Left lung (tissue), 10 donors: ENCODE measurements around the gene UBR3. TPM values are rescaled to one million over a fixed set of nuclear protein-coding genes. Genes with fewer than 3 reads are reported as not detected.
"Not testable (repeated sequence)": the region's sequence is repeated elsewhere in the genome, so short reads cannot be mapped to it uniquely, and the experiment has no call there.

Source experiments
- ATAC-seq: fragments of 200-7000 bp; cut with Tn5 transposase; one replicate; pipeline ENCODE4 v1.9.1; 2020; ENCODE audit warnings: moderate library complexity
- DNase-seq, 4 donors: peaks; one replicate each; pipeline ENCODE4 v3.0.0-alpha.2; 2013 to 2020
- H3K27ac ChIP-seq, 2 donors: fragments of 200-600 bp; sonication (generic) in 1 of 2; one replicate each; pipeline versions ENCODE4 v1.5.0 to v1.8.0; 2020 to 2021
- H3K27me3 ChIP-seq, 2 donors: fragments of 200-600 bp; sonication (generic) in 1 of 2; one replicate each; pipeline versions ENCODE4 v1.5.0 to v1.8.0; 2020 to 2021
- H3K36me3 ChIP-seq, 2 donors: fragments of 200-600 bp; sonication (generic) in 1 of 2; one replicate each; pipeline versions ENCODE4 v1.5.0 to v1.8.0; 2020 to 2021
- H3K4me1 ChIP-seq, 2 donors: fragments of 200-600 bp; one replicate each; pipeline ENCODE4 v1.8.0; 2021
- H3K4me3 ChIP-seq, 2 donors: fragments of 200-600 bp; sonication (generic) in 1 of 2; one replicate each; pipeline versions ENCODE4 v1.5.0 to v1.8.0; 2020 to 2021; ENCODE audit warnings: mild to moderate bottlenecking in 1 of 2
- H3K9me3 ChIP-seq, 2 donors: fragments of 200-600 bp; sonication (generic) in 1 of 2; one replicate each; pipeline versions ENCODE4 v1.5.0 to v1.8.0; 2020 to 2021
- intact Hi-C, 2 donors: fragments of 100-400 bp; cut with DNase I; formaldehyde crosslinking; loops; one replicate each; pipeline versions ENCODE4 v1.11.2 to v1.14.2; 2022
- polyA plus RNA-seq, 6 donors: library from polyadenylated mRNA; unstranded; fragments of 120-200 nt; gene quantifications; one replicate each; pipeline ENCODE4 v1.2.1, GENCODE V29; 2013; ENCODE audit not compliant: insufficient read length in 6 of 6
- total RNA-seq, 2 donors: library from RNA; stranded (reverse); fragmentation: NEBNext Ultra II Directional; extraction: Animal tissue kit (Norgen Biotek cat#: 25700); gene quantifications; one replicate each; pipeline ENCODE4 v1.2.1, GENCODE V29; 2021
- TF ChIP-seq, protein P1 (sequence below), 2 donors: fragments of 200-600 bp; sonication (generic) in 1 of 2; IDR thresholded peaks; one replicate each; pipeline versions ENCODE4 v1.5.0 to v1.8.0; 2021; ENCODE audit warnings: antibody characterized with exemption in 2 of 2
- donor health status: DM: no; HTN: yes; CAD: no.
- donor health status: DM: no; HTN: no; CAD: no.

UBR3 gene
- total and polyA plus RNA-seq, 8 donors, result 33.2 to 48.0 (median 40.7) TPM

DNA sequence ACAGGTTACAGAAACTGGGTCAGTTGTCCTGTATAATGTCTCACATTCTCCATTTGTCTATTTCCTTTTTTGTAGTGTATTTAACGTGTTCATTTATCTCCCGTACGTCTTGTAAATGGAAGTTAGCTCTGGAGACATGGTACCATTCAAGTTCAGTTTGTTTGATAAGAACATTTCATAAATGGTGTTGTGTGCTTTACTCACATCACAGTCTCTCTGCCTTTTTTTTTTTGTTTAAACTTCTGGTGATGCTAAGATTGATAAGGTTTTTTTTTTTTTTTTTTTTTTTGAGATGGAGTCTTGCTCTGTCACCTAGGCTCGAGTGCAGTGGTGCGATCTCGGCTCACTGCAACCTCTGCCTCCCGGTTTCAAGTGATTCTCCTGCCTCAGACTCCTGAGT lies 41.7 kb downstream of the UBR3 start:
- no peak overlapping the region for H3K4me3 ChIP-seq
- no peaks in the 10 kb centered on the region for H3K4me1 ChIP-seq
- no peaks in the 10 kb centered on the region for H3K36me3 ChIP-seq
- H3K27me3 ChIP-seq, result no peaks in the 10 kb centered on the region
- DNase-seq (no peak), ATAC-seq (no peak)
- TF ChIP-seq, protein P1, sequence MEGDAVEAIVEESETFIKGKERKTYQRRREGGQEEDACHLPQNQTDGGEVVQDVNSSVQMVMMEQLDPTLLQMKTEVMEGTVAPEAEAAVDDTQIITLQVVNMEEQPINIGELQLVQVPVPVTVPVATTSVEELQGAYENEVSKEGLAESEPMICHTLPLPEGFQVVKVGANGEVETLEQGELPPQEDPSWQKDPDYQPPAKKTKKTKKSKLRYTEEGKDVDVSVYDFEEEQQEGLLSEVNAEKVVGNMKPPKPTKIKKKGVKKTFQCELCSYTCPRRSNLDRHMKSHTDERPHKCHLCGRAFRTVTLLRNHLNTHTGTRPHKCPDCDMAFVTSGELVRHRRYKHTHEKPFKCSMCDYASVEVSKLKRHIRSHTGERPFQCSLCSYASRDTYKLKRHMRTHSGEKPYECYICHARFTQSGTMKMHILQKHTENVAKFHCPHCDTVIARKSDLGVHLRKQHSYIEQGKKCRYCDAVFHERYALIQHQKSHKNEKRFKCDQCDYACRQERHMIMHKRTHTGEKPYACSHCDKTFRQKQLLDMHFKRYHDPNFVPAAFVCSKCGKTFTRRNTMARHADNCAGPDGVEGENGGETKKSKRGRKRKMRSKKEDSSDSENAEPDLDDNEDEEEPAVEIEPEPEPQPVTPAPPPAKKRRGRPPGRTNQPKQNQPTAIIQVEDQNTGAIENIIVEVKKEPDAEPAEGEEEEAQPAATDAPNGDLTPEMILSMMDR (IDR thresholded peaks at IDR 0.05), result no peak
- intact Hi-C loops, result no loop called here
- no peak overlapping the region for H3K27ac ChIP-seq
- H3K9me3 ChIP-seq, result no peaks in the 10 kb centered on the region

DNA sequence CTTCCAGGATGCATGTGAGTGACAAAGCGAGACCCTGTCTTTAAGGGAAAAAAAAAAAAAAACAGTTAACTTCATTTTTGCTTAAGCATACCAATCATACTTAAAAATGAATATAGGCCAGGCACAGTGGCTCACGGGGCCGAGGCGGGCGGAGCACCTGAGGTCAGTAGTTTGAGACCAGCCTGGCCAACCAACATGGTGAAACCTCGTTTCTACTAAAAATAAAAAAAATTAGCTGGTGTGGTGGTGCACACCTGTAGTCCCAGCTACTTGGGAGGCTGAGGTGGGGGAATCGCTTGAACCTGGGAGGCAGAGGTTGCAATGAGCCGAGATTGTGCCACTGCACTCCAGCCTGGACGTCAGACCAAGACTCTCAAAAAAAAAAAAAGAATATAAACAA lies 44.1 kb downstream of the UBR3 start:
- H3K27me3 ChIP-seq, H3K36me3 ChIP-seq, H3K4me1 ChIP-seq, H3K9me3 ChIP-seq, intact Hi-C loops, ATAC-seq, DNase-seq, H3K27ac ChIP-seq, H3K4me3 ChIP-seq: not testable (repeated sequence)

DNA sequence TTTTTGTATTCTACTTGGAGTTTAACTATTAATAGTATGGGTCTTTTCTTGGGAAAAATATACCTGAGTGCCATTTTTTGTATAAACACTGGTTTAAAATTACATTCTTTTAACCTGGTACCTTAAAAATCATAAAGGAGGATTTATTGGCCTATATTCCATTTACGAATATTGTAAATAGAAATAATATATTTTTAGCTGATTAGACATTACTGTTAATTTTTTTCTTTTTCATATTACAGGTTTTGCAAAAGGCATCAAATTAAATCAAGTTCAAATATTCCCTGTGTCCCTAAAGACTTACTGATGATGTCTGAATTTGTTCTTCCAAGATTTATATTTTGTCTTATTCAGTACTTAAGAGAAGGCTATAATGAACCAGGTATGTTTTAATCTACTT lies 44.7 kb downstream of the UBR3 start:
- TF ChIP-seq, protein P1 (IDR thresholded peaks at IDR 0.05), result no peak
- ATAC-seq, result no peak
- H3K27me3 ChIP-seq, result no peaks in the 10 kb centered on the region
- H3K36me3 ChIP-seq, result peaks cover 0 to 14% of the 10 kb centered on the region in 2 donors
- no peak for DNase-seq
- intact Hi-C loops, result no loop called here
- no peaks in the 10 kb centered on the region for H3K4me1 ChIP-seq
- no peak overlapping the region for H3K4me3 ChIP-seq
- H3K9me3 ChIP-seq, result no peaks in the 10 kb centered on the region
- H3K27ac ChIP-seq, result no peak overlapping the region

DNA sequence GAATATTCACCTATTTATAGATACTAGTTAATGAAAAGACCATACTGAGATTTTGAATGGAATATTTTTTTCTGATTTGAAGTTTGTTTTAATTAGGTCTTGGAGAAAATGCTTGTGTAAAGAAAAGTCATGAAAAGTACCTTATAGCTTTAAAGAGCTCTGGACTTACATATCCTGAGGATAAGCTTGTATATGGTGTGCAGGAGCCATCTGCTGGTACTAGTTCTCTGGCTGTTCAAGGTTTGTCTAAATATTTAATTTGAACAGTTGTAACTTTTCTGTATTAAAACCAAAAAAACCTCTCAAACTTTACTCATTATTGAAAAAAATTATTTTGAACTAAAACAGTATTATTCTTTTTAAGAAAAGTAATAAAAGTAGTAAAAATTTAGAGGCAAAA lies 50.1 kb downstream of the UBR3 start:
- no peaks in the 10 kb centered on the region for H3K27me3 ChIP-seq
- no peaks in the 10 kb centered on the region for H3K9me3 ChIP-seq
- DNase-seq, result peak in 1 of 4 donors; percentile 16
- H3K36me3 ChIP-seq, result peaks cover 0 to 14% of the 10 kb centered on the region in 2 donors
- no peaks in the 10 kb centered on the region for H3K4me1 ChIP-seq
- H3K4me3 ChIP-seq, result no peak overlapping the region
- intact Hi-C loops, result no loop called here
- ATAC-seq, result peak; percentile 56
- H3K27ac ChIP-seq, result no peak overlapping the region
- TF ChIP-seq, protein P1 (IDR thresholded peaks at IDR 0.05), result no peak

DNA sequence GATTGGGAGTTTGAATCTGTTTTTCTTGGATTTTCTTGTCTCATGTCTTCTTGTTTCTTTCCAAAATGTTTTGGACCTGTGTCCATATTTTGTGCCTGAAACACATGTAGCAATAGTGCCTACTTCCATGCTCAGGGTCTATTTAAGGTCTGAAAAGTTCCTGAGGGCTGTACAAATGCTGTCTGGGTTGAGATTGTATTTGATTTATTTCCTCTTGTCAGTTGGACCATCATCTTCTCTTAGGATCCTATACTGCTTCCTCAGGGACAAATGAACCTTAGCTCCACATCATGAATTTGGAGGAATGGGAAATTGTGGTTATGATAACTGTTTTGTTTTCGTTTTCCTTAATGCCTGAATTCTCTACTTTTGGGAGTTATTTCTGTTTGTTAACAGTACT lies 59.9 kb downstream of the UBR3 start:
- Histone ChIP-seq H3K4me1 (peaks cover 0 to 4% of the 10 kb centered on the region in 2 donors), H3K36me3 (no peaks in the 10 kb centered on the region), H3K27ac (no peak overlapping the region), H3K4me3 (no peak overlapping the region), H3K9me3 (no peaks in the 10 kb centered on the region), H3K27me3 (no peaks in the 10 kb centered on the region)
- TF ChIP-seq, protein P1 (IDR thresholded peaks at IDR 0.05), result no peak
- intact Hi-C loops, result no loop called here
- ATAC-seq (no peak), DNase-seq (no peak)

DNA sequence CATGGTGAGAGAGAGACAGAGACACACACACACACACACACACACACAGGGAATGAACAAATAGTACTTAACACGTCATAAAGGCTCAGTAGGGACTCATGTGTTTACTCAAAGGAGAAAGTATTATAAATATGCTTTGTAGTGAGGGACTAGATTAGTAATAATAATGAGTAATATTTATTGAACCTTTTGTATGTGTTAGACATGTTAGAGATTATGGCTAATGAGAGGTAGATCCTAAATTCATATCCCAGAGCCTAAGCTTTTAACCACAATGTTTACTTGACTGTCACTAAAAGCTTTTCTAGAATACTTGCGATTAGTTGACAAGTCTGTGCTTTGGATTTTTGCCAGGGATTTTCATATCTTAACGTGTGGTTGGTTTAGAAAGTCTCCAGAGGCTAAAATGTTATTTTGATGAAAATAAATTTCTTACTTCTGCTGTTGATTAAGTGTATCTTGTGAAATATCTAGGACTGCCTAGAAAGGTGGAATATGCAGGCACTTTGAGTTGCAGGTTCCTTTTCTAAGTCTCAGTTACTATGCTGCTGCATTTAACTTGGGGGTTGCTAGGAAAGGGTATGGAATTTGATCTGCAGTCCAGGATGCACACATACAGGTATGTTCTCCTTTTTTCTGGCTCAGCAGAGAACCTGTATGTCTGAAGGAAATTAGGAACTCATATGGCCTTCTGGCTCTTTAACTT lies 64.5 kb downstream of the UBR3 start:
- TF ChIP-seq, protein P1 (IDR thresholded peaks at IDR 0.05), result no peak
- ATAC-seq (peak; percentile 85), DNase-seq (peak in 2 of 4 donors; percentile 7 to 24)
- no peaks in the 10 kb centered on the region for H3K9me3 ChIP-seq
- H3K36me3 ChIP-seq, result peaks cover 0 to 16% of the 10 kb centered on the region in 2 donors
- peaks cover 0 to 4% of the 10 kb centered on the region in 2 donors for H3K4me1 ChIP-seq
- H3K27me3 ChIP-seq, result no peaks in the 10 kb centered on the region
- intact Hi-C loops, result no loop called here
- no peak overlapping the region for H3K4me3 ChIP-seq
- H3K27ac ChIP-seq, result no peak overlapping the region
